ENCODE measurements around the gene EDRF1. TPM values are rescaled to one million over a fixed set of nuclear protein-coding genes. Genes with fewer than 3 reads are reported as not detected.

Gene EDRF1
- polyA plus RNA-seq, 1 donor (not counting 4 experiments of a cell fraction or from before 2014, with no cell fraction given), result 20.4 TPM

GRCh38 chr10:125734823-125735222 lies 15.3 kb downstream of the EDRF1 start:
- H3K9ac ChIP-seq (ENCODE audit: control insufficient read depth, extremely low read depth, insufficient read depth, low read length), result no peak overlapping the region
- DNase-seq (ENCODE audit: low read depth, low spot score), result no peak
- H3K27me3 ChIP-seq (ENCODE audit: control insufficient read depth, extremely low read depth, insufficient read depth, low read length), result no peaks in the 10 kb centered on the region
- no peaks in the 10 kb centered on the region for H3K4me1 ChIP-seq (ENCODE audit: control insufficient read depth, extremely low read depth, insufficient read depth, low read length)
- TF ChIP-seq CTCF (optimal IDR thresholded peaks at IDR 0.05 in 1 of 3, IDR thresholded peaks at IDR 0.05 in 1 of 3, conservative IDR thresholded peaks at IDR 0.05 in 1 of 3; ENCODE audit: extremely low read depth in 1 of 3, insufficient read depth in 2 of 3, low read length in 3 of 3), result peak in 1 of 3 experiments; percentile 8
- no peak for TF ChIP-seq EZH2 (IDR thresholded peaks at IDR 0.05; ENCODE audit: low read length)
- H2AFZ ChIP-seq (ENCODE audit: control insufficient read depth, low read length), result no peak overlapping the region
- no peaks in the 10 kb centered on the region for H4K20me1 ChIP-seq (ENCODE audit: control insufficient read depth, extremely low read depth, insufficient read depth, low read length)
- H3K27ac ChIP-seq (ENCODE audit: control insufficient read depth, insufficient read depth, low read length), result no peak overlapping the region
- no peaks in the 10 kb centered on the region for H3K9me3 ChIP-seq (ENCODE audit: control insufficient read depth, low read depth, low read length)
- no peak overlapping the region for H3K4me2 ChIP-seq (ENCODE audit: control insufficient read depth, extremely low read depth, insufficient read depth, low read depth, low read length)
- peaks cover 25 to 36% of the 10 kb centered on the region in 2 experiments for H3K36me3 ChIP-seq (ENCODE audit: control insufficient read depth in 2 of 2, extremely low read depth in 1 of 2, insufficient read depth in 2 of 2, low read length in 2 of 2)
- dilution Hi-C loops (cut with MboI; ENCODE audit: extremely low pct_ligation_motif_present, low sequenced_read_pairs), result no loop called here
- no peaks in the 10 kb centered on the region for H3K79me2 ChIP-seq (ENCODE audit: control insufficient read depth, insufficient read depth, low read length)
- no peaks in the 10 kb centered on the region for H3K9me1 ChIP-seq (ENCODE audit: control insufficient read depth, extremely low read depth, insufficient read depth, low read length)
- H3K4me3 ChIP-seq (ENCODE audit: control insufficient read depth in 2 of 3, extremely low read depth in 1 of 3, insufficient read depth in 2 of 3, low read depth in 1 of 3, low read length in 3 of 3), result no peak overlapping the region
- no peak for FAIRE-seq

GRCh38 chr10:125738206-125738605 lies 18.7 kb downstream of the EDRF1 start:
- no peaks in the 10 kb centered on the region for H3K9me1 ChIP-seq (ENCODE audit: control insufficient read depth, extremely low read depth, insufficient read depth, low read length)
- no peak overlapping the region for H3K9ac ChIP-seq (ENCODE audit: control insufficient read depth, extremely low read depth, insufficient read depth, low read length)
- DNase-seq (ENCODE audit: low read depth, low spot score), result no peak
- no peak overlapping the region for H3K27ac ChIP-seq (ENCODE audit: control insufficient read depth, insufficient read depth, low read length)
- H3K4me1 ChIP-seq (ENCODE audit: control insufficient read depth, extremely low read depth, insufficient read depth, low read length), result no peaks in the 10 kb centered on the region
- H2AFZ ChIP-seq (ENCODE audit: control insufficient read depth, low read length), result no peak overlapping the region
- peaks cover 24 to 36% of the 10 kb centered on the region in 2 experiments for H3K36me3 ChIP-seq (ENCODE audit: control insufficient read depth in 2 of 2, extremely low read depth in 1 of 2, insufficient read depth in 2 of 2, low read length in 2 of 2)
- H3K4me2 ChIP-seq (ENCODE audit: control insufficient read depth, extremely low read depth, insufficient read depth, low read depth, low read length), result no peak overlapping the region
- no peaks in the 10 kb centered on the region for H3K27me3 ChIP-seq (ENCODE audit: control insufficient read depth, extremely low read depth, insufficient read depth, low read length)
- no peaks in the 10 kb centered on the region for H3K9me3 ChIP-seq (ENCODE audit: control insufficient read depth, low read depth, low read length)
- no peak for FAIRE-seq
- TF ChIP-seq EZH2 (IDR thresholded peaks at IDR 0.05; ENCODE audit: low read length), result no peak
- no peak for TF ChIP-seq CTCF (optimal IDR thresholded peaks at IDR 0.05 in 1 of 3, IDR thresholded peaks at IDR 0.05 in 1 of 3, conservative IDR thresholded peaks at IDR 0.05 in 1 of 3; ENCODE audit: extremely low read depth in 1 of 3, insufficient read depth in 2 of 3, low read length in 3 of 3)
- no peaks in the 10 kb centered on the region for H4K20me1 ChIP-seq (ENCODE audit: control insufficient read depth, extremely low read depth, insufficient read depth, low read length)
- H3K79me2 ChIP-seq (ENCODE audit: control insufficient read depth, insufficient read depth, low read length), result no peaks in the 10 kb centered on the region
- dilution Hi-C loops (cut with MboI; ENCODE audit: extremely low pct_ligation_motif_present, low sequenced_read_pairs), result no loop called here
- no peak overlapping the region for H3K4me3 ChIP-seq (ENCODE audit: control insufficient read depth in 2 of 3, extremely low read depth in 1 of 3, insufficient read depth in 2 of 3, low read depth in 1 of 3, low read length in 3 of 3)

Measured in keratinocyte (primary cell).